ENCODE results near the gene IER5L. TPM values are rescaled to one million over a fixed set of nuclear protein-coding genes. Genes with fewer than 3 reads are reported as not detected.

IER5L gene
- total and polyA plus RNA-seq, 2 donors (not counting 3 experiments of a cell fraction or from before 2014, with no cell fraction given): 5.3 to 12.3 TPM

DNA sequence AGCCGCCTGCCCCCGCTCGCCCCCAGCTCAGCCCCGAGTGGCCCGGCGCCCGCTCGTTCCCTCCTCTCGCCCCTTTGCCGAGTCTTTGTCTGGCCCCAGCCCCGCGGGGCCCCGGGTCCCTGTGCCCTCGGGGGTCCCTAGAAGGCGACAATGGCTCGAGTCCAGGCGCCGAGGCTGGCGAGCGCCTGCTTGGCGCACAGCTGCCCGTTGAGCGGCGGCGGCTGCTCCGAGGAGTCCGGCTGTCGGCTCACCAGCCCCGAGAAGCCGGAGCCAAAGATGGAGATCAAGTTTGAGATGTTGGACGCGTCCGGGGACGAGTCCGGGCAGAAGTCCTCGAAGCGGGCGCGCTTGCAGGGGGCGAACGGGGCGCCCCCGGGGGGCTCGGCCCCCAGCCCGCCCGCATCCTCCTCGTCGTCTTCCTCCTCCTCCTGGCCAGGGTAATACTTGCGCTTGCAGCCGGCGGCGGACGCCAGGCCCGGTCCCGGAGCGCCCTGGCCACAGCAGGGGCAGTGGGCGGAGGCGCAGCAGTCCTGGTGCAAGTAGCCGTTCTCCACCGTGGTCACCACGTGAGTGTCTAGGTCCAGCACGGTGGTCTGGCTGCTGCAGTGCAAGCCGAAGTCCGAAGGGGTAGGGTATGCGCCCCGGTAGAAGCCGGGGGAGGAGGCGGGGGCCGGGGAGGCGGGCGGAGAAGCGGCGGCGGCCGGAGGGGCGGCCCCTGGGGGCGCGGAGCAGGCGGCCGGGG, 1.2 kb downstream of the IER5L start:
- BruUV-seq (replicated peaks): no TSS peak
- H3K9me1 ChIP-seq (replicated peaks; ENCODE audit: control insufficient read depth, extremely low read depth, insufficient read depth, low read length): no peaks in the 10 kb centered on the region
- H4K20me1 ChIP-seq (replicated peaks; ENCODE audit: control insufficient read depth, extremely low read depth, insufficient read depth, low read length): no peaks in the 10 kb centered on the region
- peak overlapping the region; percentile 68 for H3K4me2 ChIP-seq (ENCODE audit: insufficient read depth, low read length)
- dilution Hi-C loops (cut with MboI; ENCODE audit: extremely low pct_ligation_motif_present, low sequenced_read_pairs): no loop called here
- peaks cover 13% of the 10 kb centered on the region for H3K79me2 ChIP-seq (ENCODE audit: control insufficient read depth, insufficient read depth, low read length)
- no peak overlapping the region for H2AFZ ChIP-seq (ENCODE audit: low read depth, low read length)
- ChIA-PET POLR2A (interaction anchor here (1.4 to 5.6 kb wide), 6 partner anchors 8 to 320 kb away, joined by 3 to 39 read pairs (median 8); no protein-coding TSS in a partner anchor), CTCF (interaction anchor here (0.7 to 9.3 kb wide), 6 partner anchors 10 to 447 kb away, joined by 3 to 287 read pairs (median 16); no protein-coding TSS in a partner anchor)
- peaks cover 21% of the 10 kb centered on the region for H3K4me1 ChIP-seq (ENCODE audit: control insufficient read depth, extremely low read depth, insufficient read depth, low read length)
- H3K36me3 ChIP-seq (ENCODE audit: control insufficient read depth in 2 of 2, extremely low read depth in 1 of 2, insufficient read depth in 2 of 2, low read length in 2 of 2): no peaks in the 10 kb centered on the region
- peak overlapping the region; percentile 80 for H3K9ac ChIP-seq (replicated peaks; ENCODE audit: extremely low read depth, insufficient read depth, low read length)
- FAIRE-seq (peak; percentile 21), DNase-seq (ENCODE audit: low read depth, low spot score) (peak; percentile 65)
- TF ChIP-seq JUN (IDR thresholded peaks at IDR 0.05; ENCODE audit: borderline replicate concordance, insufficient read depth, insufficient read length, low read depth): no peak
- no peak for TF ChIP-seq POLR2A (IDR thresholded peaks at IDR 0.05; ENCODE audit: low read depth, low read length)
- no peak for TF ChIP-seq EZH2 (IDR thresholded peaks at IDR 0.05; ENCODE audit: borderline replicate concordance, low read depth, low read length, severe bottlenecking)
- no peak for TF ChIP-seq MYC (IDR thresholded peaks at IDR 0.05; ENCODE audit: low read depth, low read length)
- TF ChIP-seq, protein P1, sequence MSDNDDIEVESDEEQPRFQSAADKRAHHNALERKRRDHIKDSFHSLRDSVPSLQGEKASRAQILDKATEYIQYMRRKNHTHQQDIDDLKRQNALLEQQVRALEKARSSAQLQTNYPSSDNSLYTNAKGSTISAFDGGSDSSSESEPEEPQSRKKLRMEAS (IDR thresholded peaks at IDR 0.05; ENCODE audit: insufficient read depth, insufficient read length): peak; percentile 26
- TF ChIP-seq GATA2 (IDR thresholded peaks at IDR 0.05; ENCODE audit: insufficient read depth, insufficient read length, low read depth, low read length): no peak
- TF ChIP-seq, protein P2, sequence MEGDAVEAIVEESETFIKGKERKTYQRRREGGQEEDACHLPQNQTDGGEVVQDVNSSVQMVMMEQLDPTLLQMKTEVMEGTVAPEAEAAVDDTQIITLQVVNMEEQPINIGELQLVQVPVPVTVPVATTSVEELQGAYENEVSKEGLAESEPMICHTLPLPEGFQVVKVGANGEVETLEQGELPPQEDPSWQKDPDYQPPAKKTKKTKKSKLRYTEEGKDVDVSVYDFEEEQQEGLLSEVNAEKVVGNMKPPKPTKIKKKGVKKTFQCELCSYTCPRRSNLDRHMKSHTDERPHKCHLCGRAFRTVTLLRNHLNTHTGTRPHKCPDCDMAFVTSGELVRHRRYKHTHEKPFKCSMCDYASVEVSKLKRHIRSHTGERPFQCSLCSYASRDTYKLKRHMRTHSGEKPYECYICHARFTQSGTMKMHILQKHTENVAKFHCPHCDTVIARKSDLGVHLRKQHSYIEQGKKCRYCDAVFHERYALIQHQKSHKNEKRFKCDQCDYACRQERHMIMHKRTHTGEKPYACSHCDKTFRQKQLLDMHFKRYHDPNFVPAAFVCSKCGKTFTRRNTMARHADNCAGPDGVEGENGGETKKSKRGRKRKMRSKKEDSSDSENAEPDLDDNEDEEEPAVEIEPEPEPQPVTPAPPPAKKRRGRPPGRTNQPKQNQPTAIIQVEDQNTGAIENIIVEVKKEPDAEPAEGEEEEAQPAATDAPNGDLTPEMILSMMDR (IDR thresholded peaks at IDR 0.05; ENCODE audit: extremely low read depth in 1 of 2, insufficient read depth in 1 of 2, low read depth in 1 of 2, low read length in 2 of 2): no peak
- TF ChIP-seq POLR2AphosphoS5 (IDR thresholded peaks at IDR 0.05; ENCODE audit: insufficient read depth, low read depth, low read length): peak; percentile 19
- no peak for TF ChIP-seq FOS (IDR thresholded peaks at IDR 0.05; ENCODE audit: borderline replicate concordance, insufficient read depth, low read length)
- no peaks in the 10 kb centered on the region for H3K9me3 ChIP-seq (replicated peaks; ENCODE audit: control insufficient read depth, insufficient read depth, low read length)
- no peaks in the 10 kb centered on the region for H3K27me3 ChIP-seq (ENCODE audit: control insufficient read depth in 2 of 2, insufficient read depth in 2 of 2, low read length in 2 of 2)
- intact Hi-C loops (cut with micrococcal nuclease): loop anchor here (2.0 to 5.0 kb wide), 2 partner anchors 145 to 392 kb away; no protein-coding TSS in a partner anchor
- H3K27ac ChIP-seq (ENCODE audit: insufficient read depth, low read depth, low read length): peak overlapping the region; percentile 91
- H3K4me3 ChIP-seq (replicated peaks in 1 of 3; ENCODE audit: insufficient read depth in 1 of 3, low read depth in 1 of 3, low read length in 3 of 3): peak overlapping the region; percentile 74 to 81 (median 79)

Data from endothelial cell of umbilical vein (primary cell).